KG1 (cell line): ENCODE measurements around the gene PHRF1.

Experiments
- DNase-seq: peaks from one replicate; lab custom pipeline; 2025; lab: John Stamatoyannopoulos, UW

Gene PHRF1

DNA sequence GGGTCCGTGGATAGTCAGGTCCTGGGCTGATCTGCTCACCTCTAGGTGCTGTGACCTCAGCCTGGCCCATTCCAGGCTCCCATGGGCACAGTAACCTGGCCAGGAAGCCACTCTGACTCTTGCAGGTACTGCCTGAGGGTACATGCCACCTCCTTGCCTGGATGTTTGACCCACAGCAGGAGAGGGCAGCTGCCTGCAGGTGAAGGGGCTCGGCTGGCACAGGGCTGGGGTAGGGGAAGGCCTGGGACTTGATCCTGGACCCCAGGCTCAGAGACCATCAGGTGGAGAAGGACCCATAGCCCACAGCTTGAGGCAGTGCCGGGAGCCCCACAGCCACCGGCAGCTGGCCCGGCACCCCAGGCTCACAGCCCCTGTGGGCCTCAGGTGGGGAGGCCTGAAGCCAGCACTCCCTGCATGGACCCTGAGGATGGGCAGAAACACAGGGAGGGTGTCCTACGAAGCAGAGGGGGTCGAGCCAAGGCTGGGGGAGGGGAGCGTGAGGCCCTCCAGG, 36.2 kb upstream of the PHRF1 start:
- no peak for DNase-seq

DNA sequence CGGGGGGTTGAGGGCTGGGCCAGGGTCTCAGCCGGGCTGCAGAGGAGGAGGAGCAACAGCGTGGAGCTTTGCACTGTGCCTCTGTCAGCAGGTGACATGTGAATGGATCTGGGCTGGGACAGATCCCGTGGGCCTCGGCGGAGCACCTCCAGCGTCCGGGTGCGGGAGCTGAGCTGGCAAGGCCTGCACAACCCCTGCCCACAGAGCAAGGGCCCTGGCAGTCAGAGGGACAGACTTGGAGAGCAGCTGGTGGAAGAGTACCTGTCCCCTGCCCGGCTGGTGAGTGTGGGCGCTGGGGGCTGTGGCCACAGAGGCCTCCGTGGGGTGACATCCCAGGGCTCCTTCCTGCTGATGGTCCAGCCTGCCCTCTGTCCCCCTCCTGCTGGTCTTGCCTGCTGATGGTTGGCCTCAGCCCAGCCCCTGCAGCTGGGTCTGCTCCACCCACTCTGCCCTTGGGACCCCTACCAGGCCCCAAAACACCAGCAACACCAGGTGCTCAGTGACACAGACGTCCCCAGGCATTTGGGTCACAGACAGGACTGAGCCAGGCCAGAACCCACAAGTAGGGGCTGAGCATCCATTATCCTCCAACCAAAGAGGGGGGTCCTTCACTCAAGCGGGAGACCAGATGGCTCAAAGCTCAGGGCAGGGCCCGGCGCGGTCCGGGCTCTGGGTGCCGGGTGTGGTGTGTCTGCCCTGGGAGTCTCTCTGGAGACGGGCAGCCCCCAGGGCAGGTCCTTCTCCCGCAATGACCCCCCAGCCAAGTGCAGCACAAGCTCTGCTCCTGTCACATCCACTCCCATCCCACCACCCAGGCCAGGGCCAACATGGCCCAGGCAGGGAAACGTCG, 35.5 kb upstream of the PHRF1 start:
- DNase-seq: no peak

DNA sequence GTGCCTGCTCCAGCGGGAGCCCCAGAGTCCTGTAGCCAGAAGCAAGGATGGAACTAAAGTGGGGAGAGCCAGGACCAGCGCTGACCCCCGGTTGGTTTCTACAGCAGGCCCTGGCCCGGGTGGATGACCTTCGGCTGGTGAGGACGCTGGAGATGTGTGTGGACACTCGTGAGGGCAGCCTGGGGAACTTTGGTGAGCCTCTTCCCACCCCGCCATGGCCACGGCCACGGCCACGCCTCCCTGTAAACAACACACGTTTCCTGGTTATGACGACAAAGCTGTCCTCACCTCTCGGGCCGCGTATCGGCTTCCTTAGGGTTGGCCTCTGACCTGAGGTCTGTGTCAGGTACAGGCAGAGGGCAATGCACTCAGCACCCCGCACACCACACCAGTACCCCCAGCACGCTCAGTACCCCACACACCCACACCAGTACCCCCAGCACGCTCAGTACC, 34.8 kb upstream of the PHRF1 start:
- DNase-seq: no peak

DNA sequence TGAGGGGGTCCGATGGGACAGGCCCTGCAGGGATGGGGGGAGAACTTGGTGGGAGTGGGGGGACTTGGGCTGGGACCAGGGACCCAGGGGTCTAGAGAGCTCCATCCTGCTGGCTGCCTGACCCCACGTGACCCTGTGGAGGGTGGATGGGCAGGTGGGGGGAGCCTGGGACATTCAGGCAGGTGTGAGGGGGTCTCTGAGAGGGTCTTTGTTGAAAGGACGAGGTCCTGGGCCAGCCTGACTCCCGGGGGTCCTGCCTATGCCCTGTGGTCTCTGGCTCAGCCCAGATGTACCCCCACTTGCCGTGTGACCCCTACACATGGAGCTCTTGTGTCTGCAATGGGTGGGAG, 31.5 kb upstream of the PHRF1 start:
- DNase-seq: no peak

DNA sequence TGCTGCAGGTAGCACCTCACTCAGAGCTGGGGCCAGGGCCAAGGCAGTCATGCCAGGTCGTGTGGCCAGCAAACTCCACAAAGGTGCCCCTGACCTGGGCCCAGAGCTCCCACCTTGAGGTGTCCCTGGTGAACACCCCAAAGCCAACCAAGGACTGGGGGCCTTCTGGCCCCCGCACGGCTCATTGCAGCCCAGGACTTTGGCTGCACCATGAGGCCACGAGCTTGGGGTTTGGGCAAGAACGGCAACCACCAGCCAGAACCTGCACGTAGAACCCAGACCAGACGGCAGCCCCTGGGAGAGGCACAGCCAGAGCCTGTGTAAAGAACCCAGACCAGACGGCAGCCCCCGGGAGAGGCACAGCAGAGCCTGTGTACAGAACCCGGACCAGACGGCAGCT, 31.1 kb upstream of the PHRF1 start:
- no peak for DNase-seq

DNA sequence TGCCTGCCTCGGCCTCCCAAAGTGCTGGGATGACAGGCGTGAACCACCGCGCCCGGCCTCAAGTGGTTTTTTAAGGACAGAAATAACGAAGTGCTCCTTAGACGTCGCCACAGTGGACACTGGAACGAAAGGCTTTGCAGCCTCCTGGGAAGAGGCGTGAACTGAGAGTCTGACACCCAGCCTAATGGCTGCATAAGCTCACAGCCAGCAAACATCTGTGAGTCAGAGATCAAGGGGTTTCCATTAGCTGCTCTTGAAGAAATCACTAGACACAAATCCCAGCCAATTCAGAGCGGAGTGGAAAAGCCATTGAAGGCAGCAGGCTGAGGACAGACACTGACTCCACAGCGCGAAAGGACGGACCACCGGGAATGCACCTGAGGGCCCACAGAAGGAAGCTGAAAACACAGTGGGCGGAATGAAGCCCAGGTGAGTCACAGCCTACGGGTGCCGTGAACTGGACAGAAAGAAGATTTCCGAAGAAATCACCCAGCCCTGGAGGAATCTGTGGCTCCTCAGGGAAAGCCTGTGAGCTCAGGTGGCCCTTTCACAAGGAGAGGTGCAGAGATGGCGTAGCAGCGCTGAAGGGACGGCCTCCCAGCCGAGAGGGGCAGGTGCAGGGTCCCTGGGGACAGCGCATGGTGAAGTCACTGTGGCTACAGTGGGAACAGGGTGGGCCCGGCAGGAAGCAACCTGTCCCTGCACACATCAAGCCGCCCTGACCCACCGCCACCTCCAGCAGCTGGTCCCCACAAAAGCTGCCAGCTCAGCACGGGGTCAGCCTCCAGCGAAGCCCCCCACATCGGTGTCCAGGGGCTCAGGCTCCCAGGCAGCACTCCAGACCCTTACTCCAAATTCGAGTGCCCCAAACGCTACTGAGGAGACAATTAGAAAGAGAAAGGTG, 27.3 kb upstream of the PHRF1 start:
- no peak for DNase-seq

DNA sequence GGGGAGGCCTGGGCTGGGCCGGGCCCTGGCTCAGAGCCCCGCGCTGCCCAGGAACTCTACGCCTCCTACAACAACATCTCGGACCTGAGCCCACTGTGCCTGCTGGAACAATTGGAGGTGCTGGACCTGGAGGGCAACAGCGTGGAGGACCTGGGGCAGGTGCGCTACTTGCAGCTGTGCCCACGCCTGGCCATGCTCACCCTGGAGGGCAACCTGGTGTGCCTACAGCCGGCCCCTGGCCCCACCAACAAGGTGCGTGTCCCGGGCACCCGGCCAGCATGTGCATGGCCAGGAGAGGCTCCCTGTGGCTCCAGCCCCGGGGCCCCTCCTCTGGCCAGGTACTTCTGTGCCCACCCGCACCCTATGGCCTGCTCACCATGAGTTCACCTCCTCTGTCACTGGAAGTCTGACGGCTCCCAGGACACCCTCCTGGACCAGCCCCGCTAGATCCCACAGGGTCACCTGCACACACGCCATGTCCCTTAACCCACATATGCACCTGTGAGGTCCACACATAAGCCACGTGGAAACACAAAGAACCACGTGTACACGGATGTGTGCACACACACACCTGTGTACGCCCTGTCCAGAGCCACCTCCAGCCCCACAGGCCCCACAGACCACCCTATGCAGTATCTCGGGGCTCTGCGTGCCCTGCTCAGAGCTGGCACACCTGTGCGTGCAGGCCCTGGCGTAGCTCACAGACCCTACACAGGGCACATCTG, 26.1 kb upstream of the PHRF1 start:
- no peak for DNase-seq

DNA sequence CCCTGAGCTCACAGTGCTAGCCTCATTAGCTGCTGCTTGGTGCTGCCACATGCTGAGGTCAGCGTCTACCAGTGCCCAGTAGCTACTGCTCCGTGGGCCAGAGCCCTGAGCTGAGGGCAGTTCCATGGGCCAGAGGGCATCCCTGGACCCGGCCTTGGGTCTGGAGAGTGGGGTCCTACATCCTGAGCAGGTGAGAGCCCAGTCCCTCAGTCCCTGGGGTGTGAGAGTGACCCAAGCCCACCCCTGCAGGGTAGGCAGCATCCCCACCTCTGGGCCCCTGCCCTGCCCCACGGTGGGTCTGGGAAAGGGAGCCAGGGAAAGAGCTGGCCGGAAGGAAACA, 25.6 kb upstream of the PHRF1 start:
- no peak for DNase-seq

DNA sequence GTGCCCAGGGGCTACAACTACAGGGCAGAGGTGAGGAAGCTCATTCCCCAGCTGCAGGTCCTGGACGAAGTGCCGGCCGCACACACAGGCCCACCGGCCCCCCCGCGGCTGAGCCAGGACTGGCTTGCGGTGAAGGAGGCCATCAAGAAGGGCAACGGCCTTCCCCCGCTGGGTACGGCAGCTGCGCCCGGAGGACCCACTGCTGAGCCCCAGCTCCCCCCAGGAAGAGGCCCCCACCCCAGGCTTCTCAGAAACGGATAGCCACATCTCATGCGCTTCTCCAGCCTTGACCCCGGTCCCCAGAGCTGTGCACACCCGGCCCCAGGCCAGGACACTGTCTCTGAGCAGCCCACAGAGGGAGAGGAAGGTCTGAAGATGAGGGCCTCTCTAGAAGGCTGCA, 25.1 kb upstream of the PHRF1 start:
- DNase-seq: no peak

DNA sequence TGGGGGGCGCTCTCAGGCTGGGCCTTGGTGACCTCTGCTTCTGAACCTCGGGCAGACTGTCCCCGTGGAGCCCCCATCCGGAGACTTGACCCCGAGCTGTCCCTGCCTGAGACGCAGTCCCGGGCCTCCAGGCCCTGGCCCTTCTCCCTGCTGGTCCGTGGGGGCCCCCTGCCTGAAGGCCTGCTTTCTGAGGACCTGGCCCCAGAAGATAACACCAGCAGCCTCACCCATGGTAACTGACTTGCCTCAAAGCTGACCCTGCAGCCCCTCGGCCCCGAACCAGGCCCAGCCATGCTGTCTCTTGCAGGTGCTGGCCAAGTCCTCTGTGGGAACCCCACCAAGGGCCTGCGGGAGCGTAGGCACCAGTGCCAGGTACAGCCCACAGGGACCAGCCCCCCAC, 24.7 kb upstream of the PHRF1 start:
- no peak for DNase-seq

DNA sequence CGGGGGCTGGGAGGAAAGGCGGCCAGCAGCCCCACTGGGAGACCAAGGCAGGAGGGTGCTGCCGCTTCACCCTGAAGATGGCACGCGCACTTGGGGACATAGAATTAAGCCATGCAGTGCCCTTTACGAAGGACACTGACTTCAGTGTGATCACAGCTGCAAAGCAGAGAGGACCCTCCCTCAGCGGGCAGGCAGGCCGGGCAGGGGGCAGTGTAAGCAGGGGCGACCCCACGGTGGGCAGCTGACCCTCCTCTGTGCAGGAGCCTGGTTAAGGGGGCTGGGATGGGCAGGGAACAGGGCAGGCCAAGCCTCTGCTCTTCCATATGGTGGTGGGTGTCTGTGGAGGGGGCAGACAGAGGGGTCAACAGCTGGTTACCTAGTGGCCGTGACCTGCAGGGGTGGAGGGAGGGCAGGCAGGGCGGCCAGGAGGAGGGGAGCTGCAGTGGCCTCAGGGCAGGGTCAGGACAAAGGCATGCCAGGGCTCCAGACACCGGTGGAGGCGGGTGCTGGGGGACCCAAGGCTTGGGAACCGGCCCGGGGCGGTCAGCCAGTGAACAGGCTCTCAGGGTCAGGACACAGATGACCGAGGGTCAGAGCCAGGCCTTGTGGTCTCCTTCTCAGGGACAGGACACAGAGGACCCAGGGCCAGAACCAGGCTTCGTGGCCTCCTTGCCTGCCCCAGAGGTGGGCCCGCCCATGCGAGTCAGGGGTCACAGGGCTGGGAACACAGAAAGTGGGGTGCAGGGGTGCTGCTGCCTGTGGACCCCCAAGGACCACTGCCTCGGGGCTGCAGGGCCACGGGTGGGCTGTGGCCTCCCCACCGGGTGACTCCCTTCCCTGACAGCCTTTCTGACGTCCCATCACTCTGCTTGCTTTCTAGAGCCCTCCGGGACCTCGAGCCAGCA, 22.9 kb upstream of the PHRF1 start:
- no peak for DNase-seq

DNA sequence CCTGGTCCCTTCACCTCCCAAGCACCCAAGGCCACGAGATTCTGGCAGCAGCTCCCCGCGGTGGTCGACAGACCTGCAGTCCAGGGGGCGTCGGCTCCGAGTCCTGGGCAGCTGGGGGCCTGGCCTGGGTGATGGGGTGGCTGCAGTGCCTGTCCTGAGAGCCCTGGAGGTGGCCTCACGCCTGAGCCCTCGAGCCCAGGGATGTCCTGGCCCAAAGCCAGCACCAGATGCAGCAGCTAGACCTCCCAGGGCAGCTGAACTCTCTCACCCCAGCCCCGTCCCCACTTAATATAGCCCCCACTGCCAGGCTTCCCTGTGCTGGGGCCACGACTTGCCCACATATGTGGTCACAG, 22.3 kb upstream of the PHRF1 start:
- DNase-seq: no peak

DNA sequence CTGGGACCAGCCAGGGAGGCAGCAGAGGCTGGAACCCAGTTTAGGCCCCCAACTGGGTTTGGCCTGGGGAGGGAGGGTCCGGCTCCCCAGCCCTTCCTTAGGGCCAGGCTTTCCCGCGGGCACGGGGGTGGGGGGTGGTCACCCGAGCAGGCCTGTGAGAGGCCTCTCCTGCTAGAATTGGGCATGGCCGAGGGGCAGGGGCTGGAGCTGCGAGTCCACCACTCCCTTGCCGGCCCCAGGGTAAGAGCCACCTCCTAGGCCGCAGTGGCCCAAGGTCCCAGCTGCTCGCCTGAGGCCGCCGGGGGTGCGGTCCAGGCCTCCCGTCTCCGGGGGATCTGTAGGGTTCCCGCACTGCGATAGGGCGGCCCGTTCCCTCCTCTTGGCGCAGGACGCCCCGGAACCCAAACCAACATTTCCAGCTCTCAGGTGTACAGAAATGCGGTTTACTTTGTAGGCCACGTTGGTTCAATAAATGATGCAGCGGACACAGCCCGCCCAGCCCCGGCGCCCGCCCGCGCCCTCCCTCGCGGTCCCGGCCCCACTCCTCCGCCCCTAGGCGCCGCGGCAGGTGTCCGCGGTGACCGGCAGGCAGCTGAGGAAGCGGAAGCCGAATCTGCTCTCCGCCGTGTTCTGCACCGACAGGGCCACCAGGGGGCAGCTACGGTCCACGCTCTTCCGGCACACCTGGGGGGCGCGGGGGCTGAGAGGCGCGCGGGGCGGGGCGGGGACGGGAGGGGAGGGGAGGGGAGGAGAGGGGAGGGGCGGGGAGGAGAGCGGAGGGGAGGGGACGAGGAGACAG, 21.6 kb upstream of the PHRF1 start:
- peak; percentile 32 for DNase-seq

DNA sequence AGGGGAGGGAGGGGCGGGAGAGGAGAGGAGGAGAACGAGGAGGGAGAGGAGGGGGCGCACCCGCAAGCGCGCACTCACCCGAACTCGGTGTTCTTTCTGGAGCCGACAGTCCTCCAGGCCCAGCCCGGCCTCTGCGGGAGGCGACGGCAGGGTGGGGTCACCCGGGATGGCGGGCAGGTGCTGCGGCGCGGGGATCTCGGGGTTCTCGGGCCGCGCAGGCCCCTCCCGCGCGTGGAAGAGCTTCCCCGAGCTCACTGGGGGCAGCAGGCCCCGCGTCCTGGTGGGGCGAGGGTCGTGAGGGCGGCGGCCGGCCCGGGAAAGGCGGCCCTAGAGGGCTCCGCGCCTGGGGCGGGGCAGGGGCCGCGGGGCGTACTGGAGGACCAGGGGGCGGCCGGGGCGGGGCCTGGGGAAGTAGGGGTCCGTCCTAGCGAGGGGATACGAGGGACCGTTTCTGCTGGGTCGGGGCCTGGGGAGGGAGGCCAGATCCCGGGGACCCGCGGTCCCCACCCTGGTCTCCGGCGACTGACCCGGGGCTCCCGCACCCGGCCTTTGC, 21.0 kb upstream of the PHRF1 start:
- DNase-seq: no peak

DNA sequence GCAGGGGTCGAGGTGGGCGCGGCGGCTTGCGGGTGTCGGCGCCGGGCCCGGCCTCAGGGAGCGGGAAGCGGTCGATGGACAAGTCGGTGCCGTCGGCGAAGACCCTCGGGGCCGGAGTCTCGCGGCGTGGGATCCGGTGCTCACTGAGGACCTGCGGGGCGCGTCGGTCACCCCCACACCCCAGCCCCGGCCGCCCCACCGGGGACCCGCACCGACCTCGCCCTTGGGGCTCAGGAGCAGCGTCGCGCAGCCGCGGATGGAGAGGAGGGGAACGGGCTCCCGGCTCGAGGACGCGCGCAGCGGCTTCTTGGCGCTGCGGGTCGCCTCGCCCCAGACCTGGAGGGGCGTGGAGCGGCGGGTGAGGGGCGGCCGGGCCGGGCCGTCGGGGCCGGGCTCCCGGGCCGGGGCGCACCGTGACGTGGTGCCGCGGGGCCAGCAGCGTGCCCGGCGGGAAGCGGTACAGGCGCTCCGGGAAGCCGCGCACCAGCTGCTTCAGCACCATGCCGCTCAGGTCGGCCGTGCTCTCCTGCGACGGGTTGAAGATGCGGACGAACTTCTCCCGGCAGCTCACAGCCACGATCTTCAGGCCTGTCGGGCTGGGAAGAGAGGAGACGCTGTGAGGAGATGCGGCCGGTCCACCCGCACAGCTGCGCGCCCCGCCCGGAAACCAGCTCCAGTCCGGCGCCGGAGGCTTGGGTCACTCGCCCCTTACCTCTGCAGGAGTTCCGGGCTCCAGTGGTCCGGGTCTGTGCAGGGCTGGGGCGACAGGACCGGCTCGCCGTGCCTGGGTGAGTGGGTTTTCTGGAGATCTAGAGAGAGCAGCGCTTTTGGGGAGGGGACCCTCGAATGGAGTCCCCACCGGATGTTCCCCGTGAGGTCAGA, 20.2 kb upstream of the PHRF1 start:
- DNase-seq: no peak

DNA sequence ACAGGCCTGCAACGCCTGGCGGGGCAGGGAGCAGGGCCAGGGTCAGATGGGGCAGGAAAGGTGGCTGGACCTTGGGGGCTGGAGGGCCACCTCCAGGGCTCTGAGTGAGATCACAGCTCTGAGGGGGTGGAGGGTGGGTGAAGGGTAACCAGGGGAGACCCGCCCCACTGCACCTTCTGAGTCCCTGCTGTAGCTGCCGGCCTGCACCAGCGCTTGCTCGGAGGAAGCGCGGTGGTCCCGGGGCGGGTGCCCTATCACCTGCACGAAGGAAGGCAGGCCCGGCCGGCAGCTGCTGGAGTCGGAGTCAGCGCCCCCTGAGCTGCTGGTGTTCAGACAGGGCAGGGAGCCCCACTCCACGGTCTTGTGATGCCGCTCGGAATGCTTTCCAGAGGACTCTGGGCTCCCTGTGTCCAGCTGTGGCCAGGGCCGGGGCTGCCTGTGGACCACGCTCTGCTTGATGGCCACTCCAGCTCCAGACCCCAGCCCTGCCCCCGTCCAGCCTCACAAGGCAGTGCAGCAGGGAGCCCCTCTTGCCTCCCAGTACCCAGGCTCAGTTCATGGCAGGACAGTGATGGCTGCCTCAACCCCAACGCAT, 19.5 kb upstream of the PHRF1 start:
- no peak for DNase-seq

DNA sequence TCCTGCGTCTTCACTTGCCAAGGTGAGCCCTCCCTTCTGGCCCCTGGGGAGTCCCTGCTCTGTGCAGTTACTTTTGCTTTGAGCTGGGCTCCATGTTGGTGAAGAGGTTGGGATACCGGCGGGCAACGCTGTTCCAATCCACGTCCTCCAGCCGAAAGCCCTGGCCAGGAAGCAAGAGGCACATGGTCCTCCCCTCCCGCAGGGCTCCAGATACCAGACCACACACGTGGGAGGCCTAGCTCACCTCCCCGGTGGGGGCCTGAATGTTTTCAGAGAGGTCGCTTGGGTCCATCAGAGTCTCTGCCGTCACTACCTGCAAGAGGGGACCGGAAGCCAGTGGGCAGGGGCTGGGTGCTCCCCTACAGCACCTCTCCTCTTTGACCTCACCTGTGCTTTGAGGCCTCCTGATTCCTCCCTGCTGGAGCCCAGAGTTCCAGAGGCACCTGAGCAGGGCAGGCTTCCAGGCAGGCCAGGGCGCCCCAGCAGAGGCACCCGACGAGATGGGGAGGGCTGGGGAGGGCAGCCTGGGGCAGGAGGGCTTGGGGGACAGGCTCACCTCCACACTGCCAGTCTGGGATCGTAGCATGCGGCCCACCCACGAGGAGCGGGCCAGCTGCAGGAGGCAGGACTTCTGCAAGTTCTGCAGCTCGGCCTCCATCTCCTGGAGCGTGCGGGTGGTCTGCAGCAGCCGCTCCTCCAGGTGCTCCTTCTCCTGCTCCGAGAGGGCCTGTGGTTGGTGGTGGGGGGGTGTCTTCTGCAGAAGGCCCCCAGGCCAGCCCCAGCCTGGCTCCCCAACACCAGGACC, 18.7 kb upstream of the PHRF1 start:
- no peak for DNase-seq

DNA sequence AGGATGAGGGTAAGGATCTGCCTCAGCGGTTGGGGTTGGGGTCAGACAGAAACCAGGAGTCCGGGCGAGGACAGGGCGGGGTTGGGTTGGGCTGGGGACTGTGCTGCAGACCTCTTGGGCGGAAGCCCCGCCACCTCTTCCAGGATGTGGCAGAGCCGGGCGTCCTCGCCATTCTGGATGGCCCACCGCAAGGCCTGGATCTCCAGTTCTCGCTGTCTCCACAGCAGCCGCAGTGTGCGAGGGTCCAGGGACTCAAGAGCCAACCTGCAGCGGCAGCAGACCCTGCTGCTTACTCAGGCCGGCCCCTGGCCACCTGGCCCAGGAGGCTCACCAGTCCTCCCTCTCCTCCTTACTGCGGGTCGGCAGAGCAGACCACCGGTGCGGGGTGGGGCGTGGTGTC, 17.8 kb upstream of the PHRF1 start:
- DNase-seq: no peak
